Measurements from ENCODE around the gene KLHL14.

Gene KLHL14

DNA sequence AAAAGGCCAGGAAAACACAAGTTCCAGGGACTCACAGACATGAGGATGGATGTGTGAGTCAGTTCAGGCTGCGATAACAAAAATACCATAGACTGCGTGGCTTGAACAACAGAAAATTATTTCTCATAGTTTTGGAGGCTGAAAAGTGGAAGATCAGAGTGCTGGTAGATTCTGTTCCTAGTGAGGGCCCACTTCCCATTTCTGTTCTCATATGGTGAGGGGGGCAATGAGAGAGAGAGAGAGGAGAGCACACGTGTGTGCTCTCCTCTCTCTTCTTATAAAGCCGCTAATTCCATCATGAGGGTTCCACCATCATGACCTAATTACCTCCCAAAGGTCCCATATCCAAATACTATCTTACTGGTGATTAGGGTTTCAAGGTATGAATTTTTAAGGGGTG lies 23.0 kb downstream of the KLHL14 start:
- TF ChIP-seq, protein P1, sequence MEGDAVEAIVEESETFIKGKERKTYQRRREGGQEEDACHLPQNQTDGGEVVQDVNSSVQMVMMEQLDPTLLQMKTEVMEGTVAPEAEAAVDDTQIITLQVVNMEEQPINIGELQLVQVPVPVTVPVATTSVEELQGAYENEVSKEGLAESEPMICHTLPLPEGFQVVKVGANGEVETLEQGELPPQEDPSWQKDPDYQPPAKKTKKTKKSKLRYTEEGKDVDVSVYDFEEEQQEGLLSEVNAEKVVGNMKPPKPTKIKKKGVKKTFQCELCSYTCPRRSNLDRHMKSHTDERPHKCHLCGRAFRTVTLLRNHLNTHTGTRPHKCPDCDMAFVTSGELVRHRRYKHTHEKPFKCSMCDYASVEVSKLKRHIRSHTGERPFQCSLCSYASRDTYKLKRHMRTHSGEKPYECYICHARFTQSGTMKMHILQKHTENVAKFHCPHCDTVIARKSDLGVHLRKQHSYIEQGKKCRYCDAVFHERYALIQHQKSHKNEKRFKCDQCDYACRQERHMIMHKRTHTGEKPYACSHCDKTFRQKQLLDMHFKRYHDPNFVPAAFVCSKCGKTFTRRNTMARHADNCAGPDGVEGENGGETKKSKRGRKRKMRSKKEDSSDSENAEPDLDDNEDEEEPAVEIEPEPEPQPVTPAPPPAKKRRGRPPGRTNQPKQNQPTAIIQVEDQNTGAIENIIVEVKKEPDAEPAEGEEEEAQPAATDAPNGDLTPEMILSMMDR (IDR thresholded peaks at IDR 0.05; ENCODE audit: insufficient read depth, low read depth, low read length, missing control alignments) = no peak
- H3K4me3 ChIP-seq (ENCODE audit: low read length) = no peak overlapping the region
- DNase-seq (ENCODE audit: low read depth) = no peak

DNA sequence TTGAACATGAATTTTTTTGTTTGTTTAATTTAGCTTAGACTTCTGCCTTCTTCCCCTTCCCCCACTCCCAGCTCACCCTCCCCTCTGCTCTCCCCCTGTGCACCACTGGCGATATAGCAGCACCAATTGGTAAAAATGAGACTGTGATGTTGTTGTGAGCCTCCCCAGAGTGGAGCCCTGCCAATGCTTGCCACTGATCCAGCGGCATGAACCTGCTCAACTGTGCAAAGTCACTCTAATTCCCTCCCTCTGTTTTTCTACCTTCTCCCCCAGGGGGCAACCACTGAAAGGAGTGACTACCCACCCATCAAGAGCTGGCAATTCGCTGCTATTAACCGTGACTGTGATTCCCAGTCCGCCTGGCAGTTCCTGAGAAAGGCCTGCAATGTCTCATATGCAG lies 30.2 kb downstream of the KLHL14 start:
- H3K4me3 ChIP-seq (ENCODE audit: low read length) = no peak overlapping the region
- TF ChIP-seq, protein P1 (IDR thresholded peaks at IDR 0.05; ENCODE audit: insufficient read depth, low read depth, low read length, missing control alignments) = no peak
- DNase-seq (ENCODE audit: low read depth) = no peak

DNA sequence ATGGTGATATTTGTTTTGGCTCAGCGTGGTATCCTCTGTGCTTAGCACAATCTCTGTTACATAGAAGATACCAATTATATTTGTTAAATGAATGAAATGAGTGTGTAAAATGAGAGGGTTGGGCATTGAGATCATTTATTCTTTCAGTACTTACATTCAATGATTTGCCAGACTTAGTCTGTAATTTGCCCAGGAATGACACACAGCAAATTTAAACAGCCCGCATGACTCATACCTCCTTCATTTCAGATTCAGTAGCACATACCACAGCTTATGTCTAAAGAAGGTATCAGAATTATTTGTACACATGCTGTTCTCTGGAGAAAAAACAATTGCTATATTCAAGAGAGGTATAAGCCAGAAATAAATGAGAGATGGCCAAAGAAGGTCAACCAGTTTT lies 37.0 kb downstream of the KLHL14 start:
- TF ChIP-seq, protein P1 (IDR thresholded peaks at IDR 0.05; ENCODE audit: insufficient read depth, low read depth, low read length, missing control alignments) = no peak
- H3K4me3 ChIP-seq (ENCODE audit: low read length) = no peak overlapping the region
- peak; percentile 82 for DNase-seq (ENCODE audit: low read depth)

DNA sequence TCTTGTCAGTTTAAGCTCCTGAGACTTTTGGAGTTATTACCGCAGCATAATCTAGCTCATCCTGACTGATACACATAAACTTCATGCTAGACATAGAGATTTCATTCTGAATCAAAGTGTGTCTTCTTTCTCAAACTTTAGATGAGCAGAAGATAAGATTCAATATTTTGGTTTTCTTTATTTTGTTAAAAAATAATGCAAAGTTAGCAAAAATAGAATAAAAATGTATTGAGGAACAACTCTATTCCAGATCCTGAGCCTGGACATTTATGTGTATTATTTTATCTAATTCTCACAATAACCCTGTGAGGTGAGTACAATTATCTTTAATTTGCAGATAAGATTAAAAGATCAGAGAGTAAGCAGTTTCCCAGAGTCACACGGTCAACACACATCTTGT lies 38.4 kb downstream of the KLHL14 start:
- TF ChIP-seq, protein P1 (IDR thresholded peaks at IDR 0.05; ENCODE audit: insufficient read depth, low read depth, low read length, missing control alignments) = no peak
- H3K4me3 ChIP-seq (ENCODE audit: low read length) = no peak overlapping the region
- no peak for DNase-seq (ENCODE audit: low read depth)

DNA sequence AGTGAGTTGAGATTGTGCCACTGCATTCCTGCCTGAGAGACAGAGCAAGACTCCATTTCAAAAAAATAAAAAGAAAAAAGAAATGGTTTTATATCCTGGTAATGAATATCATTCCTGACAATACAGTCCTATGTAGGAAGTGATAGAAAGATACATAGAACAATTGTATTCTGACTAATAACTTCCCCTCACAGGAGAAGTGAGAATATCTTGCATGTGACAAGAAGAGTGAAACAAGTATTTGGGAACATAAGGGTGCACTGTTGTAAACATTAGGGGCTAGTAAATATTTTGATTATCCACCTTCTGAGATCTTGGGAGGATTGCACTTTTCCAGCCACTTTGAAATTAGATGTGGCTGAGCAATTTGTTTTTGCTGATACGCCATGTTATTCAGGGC lies 40.7 kb downstream of the KLHL14 start:
- H3K4me3 ChIP-seq (ENCODE audit: low read length) = no peak overlapping the region
- no peak for DNase-seq (ENCODE audit: low read depth)
- TF ChIP-seq, protein P1 (IDR thresholded peaks at IDR 0.05; ENCODE audit: insufficient read depth, low read depth, low read length, missing control alignments) = no peak

DNA sequence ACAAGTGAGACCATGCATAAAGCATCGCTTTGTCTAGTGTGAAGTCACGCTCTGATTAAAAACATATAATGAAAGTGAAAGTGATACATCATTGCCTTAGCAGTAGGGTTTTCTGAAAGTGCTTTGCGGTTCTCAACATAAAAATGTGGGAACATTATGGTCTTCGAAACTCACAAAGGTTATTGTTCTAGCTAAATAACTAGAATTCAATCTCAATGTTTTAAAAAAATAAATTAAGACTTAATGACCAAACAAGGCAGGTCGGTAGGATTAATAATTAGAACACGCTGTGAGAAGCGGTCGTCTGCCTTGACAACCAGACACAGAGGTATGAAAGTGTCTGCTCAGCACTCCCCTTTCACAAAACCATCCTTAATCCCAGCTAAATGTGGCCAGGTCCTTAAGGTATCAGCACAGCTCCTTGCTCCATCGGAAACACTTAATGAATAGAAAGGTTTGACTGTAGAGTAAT lies 42.2 kb downstream of the KLHL14 start:
- TF ChIP-seq, protein P1 (IDR thresholded peaks at IDR 0.05; ENCODE audit: insufficient read depth, low read depth, low read length, missing control alignments) = no peak
- peak; percentile 19 for DNase-seq (ENCODE audit: low read depth)
- H3K4me3 ChIP-seq (ENCODE audit: low read length) = peak overlapping the region; percentile 48

DNA sequence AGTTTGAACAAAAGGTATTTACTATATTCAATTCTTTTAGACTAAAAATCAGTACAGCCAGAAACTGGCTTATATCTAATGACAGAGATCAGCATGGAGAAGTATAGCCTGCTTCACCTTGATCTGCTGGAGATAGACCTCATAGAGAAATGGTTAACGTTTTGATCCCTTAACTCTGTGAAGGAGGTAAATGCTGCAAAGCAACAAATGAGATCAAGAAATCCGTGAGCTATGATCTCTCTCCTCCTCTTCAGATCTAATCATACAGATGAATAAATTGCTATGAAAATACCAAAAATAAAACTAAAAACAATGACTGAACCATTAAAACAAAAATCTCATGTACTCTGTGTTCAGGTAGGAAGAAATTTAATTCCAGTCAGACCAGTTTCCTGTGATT lies 42.8 kb downstream of the KLHL14 start:
- TF ChIP-seq, protein P1 (IDR thresholded peaks at IDR 0.05; ENCODE audit: insufficient read depth, low read depth, low read length, missing control alignments) = no peak
- peak overlapping the region; percentile 48 for H3K4me3 ChIP-seq (ENCODE audit: low read length)
- no peak for DNase-seq (ENCODE audit: low read depth)
